Ishikawa (cell line): ENCODE measurements around the gene BAZ2B.

Experiments used
- CEBPB ChIP-seq: IDR thresholded peaks from 2 replicates; pipeline ENCODE4 v1.6.1; 2012
- CREB1 ChIP-seq: IDR thresholded peaks from 2 replicates; pipeline ENCODE4 v1.6.1; 2012; ENCODE audit warnings: low read depth
- EGR1 ChIP-seq: IDR thresholded peaks from 2 replicates; pipeline ENCODE4 v1.6.1; 2012
- EP300 ChIP-seq: IDR thresholded peaks from 2 replicates; pipeline ENCODE4 v1.6.1; 2012; ENCODE audit warnings: borderline replicate concordance
- FOXM1 ChIP-seq: IDR thresholded peaks from 2 replicates; pipeline ENCODE4 v1.6.1; 2012; ENCODE audit warnings: low read depth, borderline replicate concordance
- NFIC ChIP-seq: IDR thresholded peaks from 2 replicates; pipeline ENCODE4 v1.6.1; 2012
- RAD21 ChIP-seq: IDR thresholded peaks from 2 replicates; pipeline ENCODE4 v1.6.1; 2012; ENCODE audit warnings: low read depth
- TAF1 ChIP-seq: IDR thresholded peaks from 2 replicates; pipeline ENCODE4 v1.6.1; 2012; ENCODE audit warnings: low read depth, mild to moderate bottlenecking
- TCF12 ChIP-seq: IDR thresholded peaks from 2 replicates; pipeline ENCODE4 v1.6.1; 2012; ENCODE audit warnings: low read depth
- TEAD4 ChIP-seq: IDR thresholded peaks from 2 replicates; pipeline ENCODE4 v1.6.1; 2012
- YY1 ChIP-seq: IDR thresholded peaks from 2 replicates; pipeline ENCODE4 v1.6.1; 2012; ENCODE audit warnings: low read depth
- ZBTB7A ChIP-seq: IDR thresholded peaks from 2 replicates; pipeline ENCODE4 v1.6.1; 2012; ENCODE audit warnings: low read depth
- TF ChIP-seq, protein P1 (sequence below): IDR thresholded peaks from 2 replicates; pipeline ENCODE4 v1.6.1; 2012
- TF ChIP-seq, protein P2 (sequence below): IDR thresholded peaks from 2 replicates; pipeline ENCODE4 v1.6.1; 2012; ENCODE audit warnings: low read depth, mild to moderate bottlenecking
- TF ChIP-seq, protein P3 (sequence below): IDR thresholded peaks from 2 replicates; pipeline ENCODE4 v1.6.1; 2012

BAZ2B gene

DNA sequence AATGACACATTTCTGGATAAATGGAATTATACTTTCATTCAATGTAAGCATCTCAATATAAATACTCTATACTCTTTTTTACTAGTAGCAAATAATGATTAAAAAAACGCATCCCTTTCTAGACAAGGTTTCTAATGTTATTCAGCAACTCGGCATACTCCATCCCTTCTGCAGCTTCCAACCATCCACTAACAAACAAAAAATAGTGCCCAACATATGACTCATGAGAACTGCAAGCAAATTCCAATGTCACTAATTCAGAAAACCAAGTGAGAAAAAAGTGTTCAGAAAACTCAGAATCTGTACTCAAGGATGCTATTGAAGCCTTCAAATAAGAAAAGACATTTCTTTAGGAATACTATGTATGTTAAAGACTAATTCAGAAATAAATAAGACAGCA is 140.0 kb downstream of the BAZ2B start:
- TF ChIP-seq, protein P1, sequence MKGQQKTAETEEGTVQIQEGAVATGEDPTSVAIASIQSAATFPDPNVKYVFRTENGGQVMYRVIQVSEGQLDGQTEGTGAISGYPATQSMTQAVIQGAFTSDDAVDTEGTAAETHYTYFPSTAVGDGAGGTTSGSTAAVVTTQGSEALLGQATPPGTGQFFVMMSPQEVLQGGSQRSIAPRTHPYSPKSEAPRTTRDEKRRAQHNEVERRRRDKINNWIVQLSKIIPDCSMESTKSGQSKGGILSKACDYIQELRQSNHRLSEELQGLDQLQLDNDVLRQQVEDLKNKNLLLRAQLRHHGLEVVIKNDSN: no peak
- TF ChIP-seq EP300 (no peak), TCF12 (no peak)
- TF ChIP-seq, protein P2, sequence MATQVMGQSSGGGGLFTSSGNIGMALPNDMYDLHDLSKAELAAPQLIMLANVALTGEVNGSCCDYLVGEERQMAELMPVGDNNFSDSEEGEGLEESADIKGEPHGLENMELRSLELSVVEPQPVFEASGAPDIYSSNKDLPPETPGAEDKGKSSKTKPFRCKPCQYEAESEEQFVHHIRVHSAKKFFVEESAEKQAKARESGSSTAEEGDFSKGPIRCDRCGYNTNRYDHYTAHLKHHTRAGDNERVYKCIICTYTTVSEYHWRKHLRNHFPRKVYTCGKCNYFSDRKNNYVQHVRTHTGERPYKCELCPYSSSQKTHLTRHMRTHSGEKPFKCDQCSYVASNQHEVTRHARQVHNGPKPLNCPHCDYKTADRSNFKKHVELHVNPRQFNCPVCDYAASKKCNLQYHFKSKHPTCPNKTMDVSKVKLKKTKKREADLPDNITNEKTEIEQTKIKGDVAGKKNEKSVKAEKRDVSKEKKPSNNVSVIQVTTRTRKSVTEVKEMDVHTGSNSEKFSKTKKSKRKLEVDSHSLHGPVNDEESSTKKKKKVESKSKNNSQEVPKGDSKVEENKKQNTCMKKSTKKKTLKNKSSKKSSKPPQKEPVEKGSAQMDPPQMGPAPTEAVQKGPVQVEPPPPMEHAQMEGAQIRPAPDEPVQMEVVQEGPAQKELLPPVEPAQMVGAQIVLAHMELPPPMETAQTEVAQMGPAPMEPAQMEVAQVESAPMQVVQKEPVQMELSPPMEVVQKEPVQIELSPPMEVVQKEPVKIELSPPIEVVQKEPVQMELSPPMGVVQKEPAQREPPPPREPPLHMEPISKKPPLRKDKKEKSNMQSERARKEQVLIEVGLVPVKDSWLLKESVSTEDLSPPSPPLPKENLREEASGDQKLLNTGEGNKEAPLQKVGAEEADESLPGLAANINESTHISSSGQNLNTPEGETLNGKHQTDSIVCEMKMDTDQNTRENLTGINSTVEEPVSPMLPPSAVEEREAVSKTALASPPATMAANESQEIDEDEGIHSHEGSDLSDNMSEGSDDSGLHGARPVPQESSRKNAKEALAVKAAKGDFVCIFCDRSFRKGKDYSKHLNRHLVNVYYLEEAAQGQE: no peak

DNA sequence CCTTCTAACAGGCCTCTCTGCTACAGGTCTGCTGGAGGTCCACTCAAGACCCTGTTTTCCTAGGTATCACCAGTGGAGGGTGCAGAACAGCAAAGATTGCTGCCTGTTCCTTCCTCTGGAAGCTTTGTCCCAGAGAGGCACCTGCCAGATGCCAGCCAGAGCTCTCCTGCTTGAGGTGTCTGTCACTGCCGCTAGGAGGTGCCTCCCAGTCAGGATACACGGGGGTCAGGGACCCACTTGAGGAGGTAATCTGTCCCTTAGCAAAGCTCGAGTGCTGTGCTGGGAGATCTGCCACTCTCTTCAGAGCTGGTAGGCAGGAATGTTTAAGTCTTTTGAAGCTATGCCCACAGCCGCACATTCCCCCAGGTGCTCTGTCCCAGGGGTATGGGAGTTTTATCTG is 140.6 kb downstream of the BAZ2B start:
- no peak for TF ChIP-seq TCF12
- TF ChIP-seq, protein P2: no peak
- TF ChIP-seq CREB1: no peak
- TF ChIP-seq ZBTB7A: no peak
- no peak for TF ChIP-seq FOXM1
- TF ChIP-seq, protein P3, sequence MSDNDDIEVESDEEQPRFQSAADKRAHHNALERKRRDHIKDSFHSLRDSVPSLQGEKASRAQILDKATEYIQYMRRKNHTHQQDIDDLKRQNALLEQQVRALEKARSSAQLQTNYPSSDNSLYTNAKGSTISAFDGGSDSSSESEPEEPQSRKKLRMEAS: no peak
- TF ChIP-seq RAD21: no peak
- TF ChIP-seq, protein P1: no peak
- TF ChIP-seq EP300: no peak
- TF ChIP-seq CEBPB: no peak
- TF ChIP-seq TAF1: no peak
- no peak for TF ChIP-seq TEAD4
- TF ChIP-seq YY1: no peak
- no peak for TF ChIP-seq EGR1
- TF ChIP-seq NFIC: no peak

DNA sequence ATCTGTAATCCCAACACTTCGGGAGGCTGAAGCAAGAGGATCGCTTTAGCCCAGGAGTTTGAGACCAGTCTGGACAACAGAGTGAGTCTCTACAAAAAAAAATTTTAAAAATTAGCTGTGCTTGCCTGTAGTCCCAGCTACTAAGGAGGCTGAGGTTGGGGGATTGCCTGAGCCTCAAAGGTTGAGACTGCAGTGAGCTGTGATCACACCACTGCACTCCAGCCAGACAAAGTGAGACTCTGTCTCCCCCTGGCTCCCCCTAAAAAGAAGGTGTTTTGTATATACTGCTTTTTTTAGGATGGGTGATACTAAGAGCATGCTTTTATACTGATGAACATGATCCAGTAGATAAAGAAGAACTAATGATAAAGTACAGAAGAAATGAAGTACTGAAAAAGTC is 145.0 kb downstream of the BAZ2B start:
- no peak for TF ChIP-seq EGR1
- no peak for TF ChIP-seq ZBTB7A
- no peak for TF ChIP-seq FOXM1
- TF ChIP-seq TCF12: no peak
- no peak for TF ChIP-seq YY1
- TF ChIP-seq, protein P1: no peak
- TF ChIP-seq TEAD4: no peak
- TF ChIP-seq CREB1: no peak
- TF ChIP-seq CEBPB: no peak
- TF ChIP-seq RAD21: no peak; the same call in 1 of the 2 replicates

DNA sequence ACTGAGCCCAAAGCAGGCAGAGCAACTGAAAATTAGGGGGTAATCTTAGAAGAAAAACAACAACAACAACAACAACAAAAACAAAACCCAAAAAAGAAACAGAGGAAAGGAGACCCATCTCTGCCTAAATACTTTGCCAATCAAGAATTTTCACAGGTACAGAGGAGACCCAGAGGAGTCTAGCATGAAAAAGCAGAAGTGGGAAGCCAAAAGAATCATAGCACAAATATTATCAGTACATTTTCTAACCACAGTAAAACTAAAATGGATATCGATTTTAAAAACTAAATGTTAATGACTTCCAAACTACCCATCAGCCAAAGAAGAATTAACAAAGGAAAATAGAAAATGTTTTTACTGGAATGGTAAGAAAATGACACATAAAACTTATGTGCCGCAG is 148.1 kb downstream of the BAZ2B start:
- TF ChIP-seq FOXM1 (no peak), TEAD4 (no peak), RAD21 (no peak), EP300 (no peak), TAF1 (no peak), CEBPB (no peak), CREB1 (no peak), YY1 (no peak), EGR1 (no peak), ZBTB7A (no peak), TCF12 (no peak), NFIC (no peak)
- TF ChIP-seq, protein P3: no peak
- TF ChIP-seq, protein P1: no peak
- TF ChIP-seq, protein P2: no peak
